NCI-H748 (cell line): ENCODE data around the gene GLCE.

Experiments
- DNase-seq: peaks from one replicate; lab custom pipeline; 2025; ENCODE audit not compliant: unreplicated experiment; lab: John Stamatoyannopoulos, UW

Gene GLCE

DNA sequence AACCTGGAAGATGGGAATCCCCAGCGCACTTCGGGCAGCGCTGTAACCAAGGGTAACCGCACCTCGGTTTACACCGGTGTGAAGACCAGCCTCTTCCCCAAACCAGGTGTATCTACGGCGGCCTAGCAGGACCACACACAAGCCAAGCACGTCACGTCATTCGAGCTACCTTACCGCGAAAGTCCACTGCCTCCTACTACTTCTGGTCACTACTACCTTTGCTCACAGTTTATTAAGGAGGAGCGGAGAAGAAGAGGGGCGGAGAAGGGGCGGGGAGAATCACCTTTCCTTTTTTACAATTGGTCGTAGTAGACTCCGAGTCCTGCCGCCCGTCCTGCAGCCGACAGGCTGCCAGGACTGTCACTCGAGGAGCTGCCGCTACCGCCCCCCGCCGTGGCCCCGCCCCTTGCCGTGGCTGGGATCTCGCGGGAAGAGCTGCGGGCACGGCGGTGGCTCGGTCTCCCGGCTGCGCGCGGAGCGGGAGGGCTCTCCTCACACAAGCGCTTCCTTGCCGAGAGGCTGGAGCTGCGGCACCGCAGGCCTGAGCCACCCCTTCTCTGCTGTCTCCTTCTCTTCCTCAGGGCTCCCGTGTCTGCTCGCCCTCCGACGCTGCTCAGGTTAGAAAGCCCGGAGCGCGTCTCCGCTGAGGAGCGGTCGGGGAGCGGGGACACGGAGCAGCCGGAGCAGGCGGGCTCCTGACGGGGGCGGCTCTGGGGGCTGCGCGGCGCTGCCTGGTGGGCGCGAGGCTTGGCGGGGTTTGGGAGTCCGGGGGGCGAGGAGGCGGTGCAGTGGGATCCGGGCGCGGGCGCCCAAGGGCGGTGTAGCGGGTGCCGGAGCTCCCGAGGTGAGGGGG is at the start of gene GLCE:
Gene GLCE, plus strand, starts transcription at position 495 of the 853 bp plus-strand sequence. CDS start 95,172 bp downstream, outside the sequence.
- DNase-seq = peak; percentile 96

DNA sequence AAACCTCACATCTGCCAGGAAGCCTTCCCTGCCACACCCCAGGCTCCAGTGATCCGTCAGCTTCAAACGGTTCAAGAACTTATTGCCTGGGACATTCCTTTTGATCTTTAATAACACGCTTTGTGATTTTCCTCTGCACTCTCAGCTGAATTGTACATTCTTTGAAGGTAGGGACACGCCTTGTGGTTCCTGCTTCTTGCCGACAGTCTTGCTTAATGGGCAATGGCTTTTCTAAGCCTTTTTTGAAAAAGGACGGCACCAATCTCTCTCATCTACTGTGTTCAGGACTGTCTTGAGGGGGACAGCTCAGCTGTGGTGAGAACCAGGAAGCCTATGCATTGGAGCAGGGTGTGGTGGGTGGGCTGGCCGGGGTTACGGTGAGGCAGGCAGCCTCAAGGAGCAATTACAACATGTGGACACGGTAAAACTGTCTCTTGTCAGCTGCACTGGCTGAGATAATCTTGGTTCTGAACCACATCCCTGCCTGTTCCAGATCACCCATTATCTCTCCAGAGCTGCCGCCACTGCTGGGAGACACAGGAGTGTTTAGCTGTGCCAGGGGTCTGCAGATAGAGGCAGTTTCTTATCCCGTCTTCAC is 46.0 kb upstream of the GLCE start:
- no peak for DNase-seq

DNA sequence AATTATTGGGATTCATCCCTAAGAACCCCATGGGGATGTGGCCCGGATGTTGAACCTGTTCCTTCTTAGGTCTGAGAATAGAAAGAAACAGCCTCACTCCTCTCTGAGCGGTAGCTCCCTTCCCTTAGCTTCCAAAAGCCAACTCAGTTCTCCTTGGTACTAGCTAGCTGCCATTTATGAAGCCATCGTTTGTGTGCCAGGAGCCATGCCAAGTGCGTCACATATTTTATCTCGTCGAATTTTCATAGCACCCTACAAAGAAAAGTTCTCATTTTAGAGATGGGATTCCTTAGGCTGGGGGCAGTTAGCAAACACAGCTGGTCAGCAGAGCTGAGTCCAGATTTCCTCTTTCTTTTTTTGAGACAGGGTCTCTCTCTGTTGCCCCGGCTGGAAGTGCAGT is 45.4 kb upstream of the GLCE start:
- DNase-seq = no peak

DNA sequence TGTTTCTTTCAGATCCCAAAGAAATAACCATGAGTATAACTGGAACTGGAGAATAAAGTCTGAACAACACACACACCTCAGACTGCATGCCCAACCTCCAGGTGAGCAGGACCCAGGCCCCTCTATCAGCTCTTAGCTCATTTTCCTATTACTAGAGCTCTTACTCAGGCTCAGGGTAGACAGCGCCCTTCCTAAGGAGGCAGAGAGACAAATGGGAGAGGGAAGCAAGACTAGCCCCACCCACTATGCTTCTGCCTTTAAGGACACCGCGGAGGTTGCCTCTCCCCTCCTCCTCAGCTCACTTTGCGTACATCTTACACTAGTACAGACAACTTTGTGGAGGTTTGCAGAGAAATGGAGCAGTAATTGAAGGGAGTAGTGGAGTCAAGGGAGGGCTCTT is 44.0 kb upstream of the GLCE start:
- no peak for DNase-seq

DNA sequence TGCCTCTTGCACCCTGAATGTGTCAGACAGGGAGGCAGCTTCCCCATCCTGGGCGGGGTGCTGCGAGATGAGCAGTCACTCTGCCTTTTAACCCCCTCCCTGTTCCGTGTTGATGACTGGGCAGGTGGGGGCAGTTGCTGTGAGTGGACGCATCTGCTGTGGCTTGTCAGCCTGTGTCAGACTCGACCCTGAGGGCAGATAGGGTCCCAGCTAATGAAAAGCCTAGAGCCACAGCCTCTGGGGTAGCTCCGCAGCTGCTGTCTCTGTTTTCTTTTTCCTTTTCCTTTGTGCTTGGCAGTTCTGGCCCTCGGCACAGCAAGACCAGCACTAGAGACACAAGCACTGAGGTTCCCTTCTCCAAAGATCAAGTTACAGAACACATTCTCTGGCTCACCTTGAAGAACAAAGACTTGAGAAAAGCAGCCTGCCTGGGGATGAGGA is 43.0 kb upstream of the GLCE start:
- no peak for DNase-seq

DNA sequence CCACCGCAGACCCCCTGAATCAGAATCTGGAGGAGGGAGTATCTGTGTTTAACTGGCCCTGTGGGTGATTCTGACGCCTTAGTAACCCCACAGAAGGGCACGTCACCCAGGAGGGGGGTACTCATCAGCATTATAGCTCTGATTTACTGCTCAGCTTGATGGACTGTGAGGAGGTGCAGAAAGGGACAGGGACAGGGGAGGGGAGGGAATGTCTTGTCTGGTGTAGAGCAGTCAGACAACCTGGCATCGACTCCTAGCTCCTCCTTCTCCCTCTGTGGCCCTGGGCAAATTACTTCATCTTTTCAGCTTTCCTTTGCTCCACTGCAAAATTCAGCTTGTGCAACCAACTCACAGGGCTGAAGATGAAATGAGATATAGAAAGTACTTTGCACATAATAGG is 42.3 kb upstream of the GLCE start:
- DNase-seq = no peak

DNA sequence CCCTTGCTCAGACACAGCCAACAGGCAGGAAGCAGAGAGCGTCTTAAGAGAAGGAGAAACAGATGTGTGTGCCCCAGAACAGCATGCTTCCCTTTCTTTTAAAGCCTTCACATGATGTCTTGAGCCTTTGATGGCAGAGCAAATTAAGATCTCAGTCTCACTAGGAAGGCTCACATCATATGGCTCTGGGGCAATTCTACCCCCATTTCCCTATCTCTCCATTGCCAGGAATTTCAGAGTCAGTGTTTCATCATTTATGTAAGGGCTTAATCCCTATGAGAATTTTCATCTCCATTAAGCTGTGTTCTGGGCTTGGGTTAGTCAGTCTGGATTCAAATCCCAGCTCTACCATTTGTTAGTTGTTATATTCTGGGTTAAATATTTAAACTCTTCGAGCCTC is 41.4 kb upstream of the GLCE start:
- no peak for DNase-seq

DNA sequence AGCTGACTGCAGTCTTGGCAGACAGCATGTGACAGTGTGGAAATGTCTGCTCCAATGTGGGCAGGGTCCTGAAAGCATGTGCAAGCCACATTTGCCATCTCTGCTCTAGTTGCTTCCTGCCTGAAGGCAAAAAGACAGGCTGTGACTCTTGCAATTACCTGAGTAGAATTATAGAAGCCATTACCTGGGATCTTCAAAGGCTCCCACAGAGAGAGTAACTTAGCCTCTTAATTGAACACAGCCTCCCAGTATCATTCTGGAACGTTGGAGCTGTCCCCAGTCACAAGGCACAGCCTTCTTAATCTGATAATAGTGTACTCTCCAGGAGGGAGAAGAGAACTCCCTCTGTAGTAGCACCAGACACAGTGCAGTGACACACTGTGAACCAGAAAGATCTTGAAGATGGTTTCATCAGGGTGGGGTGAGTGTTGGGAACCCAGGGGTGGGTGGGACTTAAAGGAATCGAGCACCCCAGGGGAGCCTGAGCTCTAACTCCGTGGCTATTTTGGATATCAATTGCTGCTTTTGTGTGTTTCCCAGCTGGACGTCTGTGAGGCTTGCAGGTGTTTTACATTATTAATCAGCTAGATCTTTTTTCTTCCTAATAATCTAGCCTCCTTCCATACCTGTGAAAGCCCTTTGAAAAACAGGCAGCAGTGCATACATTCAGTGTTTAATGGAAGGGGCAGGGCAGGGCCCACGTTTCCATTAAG is 40.6 kb upstream of the GLCE start:
- peak; percentile 21 for DNase-seq

DNA sequence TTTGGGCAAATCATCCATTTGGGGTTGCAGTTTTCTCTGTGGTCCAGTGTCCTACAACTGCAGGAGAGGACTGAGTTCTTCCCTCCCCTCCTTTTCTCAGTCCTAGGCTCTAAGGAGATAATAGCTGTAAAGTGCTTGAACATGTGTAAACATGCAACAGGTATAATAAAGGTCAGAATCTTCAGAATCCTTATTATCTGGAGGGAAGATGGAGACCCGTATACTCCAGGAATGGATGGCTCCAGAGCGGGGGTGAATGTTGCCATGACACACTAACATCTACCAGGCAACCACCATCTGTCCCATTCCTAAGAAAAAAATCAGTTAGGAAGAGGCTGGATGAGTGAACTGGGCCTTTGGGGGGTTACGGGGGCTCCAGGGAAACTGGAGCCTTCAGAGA is 39.7 kb upstream of the GLCE start:
- DNase-seq = no peak

DNA sequence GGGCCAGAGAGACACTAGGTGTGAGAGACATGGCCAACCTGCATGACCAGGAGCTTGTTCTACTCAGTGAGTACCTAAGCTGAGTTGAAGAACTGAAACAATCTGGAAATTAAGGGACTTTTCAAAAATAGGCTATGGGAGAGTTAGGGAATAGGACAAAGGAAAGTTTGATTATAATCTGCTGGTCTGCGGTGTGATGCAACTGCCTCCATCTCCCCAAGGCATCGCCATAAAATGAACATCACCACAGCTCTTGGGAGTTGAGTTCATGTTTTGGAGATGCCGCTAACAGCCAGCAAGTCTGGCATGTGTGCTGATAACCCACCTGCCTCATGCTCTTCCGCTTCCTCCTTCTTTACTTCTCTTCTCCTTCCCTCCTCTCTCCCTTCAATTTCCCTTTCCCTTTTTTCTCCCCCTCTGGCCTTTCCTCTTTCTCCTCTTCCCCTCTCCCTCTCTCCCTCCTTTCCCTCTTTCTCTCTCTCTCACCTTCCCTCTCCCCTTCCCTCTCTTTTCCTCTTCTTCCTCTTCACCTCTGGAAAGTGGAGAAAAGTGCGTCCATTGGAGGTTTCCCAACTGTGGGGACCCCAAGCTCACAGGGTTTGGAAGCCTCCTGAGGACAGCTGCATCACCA is 39.1 kb upstream of the GLCE start:
- no peak for DNase-seq

DNA sequence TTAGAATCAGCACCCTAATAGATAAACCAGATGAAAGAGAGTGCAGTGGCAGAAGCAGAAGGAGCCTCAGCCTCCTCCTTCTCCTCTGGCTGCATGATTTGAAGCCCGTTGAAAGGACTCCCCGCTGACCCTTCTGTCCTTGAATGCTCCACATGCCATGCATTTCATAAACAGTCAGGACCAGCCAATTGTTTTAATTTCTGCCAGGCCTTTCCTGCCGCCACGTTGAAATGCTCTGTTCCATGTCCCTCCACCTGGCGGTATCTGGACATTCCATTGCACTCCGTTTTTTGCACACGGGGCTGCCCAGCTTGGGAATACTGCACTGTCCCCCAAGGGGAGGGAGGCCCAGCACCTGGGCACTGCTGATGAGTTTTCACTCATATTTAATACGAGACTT is 35.2 kb upstream of the GLCE start:
- no peak for DNase-seq

DNA sequence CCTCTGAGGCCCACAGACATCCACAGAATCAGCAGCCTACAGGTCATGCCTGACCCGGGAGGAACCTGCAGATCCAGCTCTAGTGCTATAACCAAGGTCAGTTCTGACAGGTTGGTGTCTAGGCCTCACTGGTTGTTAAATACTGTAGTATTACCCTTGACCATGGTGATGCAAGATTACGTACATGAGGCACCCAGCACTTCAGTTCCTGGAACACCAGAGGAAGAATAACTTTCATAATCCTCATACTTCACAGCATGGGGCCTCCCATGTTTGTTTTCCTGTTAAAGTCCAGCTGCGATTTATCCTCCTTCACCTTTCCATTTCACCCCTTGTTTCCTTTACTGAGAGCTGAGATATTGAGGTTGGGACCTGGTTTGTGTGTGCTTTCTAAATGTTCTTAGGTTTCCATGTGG is 34.4 kb upstream of the GLCE start:
- no peak for DNase-seq

DNA sequence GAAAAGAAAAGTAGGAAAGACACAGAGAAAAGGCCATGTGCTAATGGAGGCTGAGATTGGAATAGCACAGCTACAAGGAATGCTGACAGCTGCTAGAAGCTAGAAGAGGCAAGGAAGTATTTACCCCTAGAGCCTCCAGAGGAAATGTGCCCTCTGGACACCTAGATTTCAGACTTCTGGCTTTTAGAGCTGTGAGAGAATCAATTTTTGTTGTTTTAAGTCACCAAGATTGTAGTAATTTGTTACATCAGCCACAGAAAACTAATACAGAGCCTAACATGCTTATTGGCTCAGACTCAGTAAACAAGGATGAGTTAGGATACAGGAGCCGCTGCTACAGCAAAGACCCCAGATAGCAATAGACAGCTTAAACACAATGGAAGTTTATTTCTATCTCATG is 33.1 kb upstream of the GLCE start:
- no peak for DNase-seq

DNA sequence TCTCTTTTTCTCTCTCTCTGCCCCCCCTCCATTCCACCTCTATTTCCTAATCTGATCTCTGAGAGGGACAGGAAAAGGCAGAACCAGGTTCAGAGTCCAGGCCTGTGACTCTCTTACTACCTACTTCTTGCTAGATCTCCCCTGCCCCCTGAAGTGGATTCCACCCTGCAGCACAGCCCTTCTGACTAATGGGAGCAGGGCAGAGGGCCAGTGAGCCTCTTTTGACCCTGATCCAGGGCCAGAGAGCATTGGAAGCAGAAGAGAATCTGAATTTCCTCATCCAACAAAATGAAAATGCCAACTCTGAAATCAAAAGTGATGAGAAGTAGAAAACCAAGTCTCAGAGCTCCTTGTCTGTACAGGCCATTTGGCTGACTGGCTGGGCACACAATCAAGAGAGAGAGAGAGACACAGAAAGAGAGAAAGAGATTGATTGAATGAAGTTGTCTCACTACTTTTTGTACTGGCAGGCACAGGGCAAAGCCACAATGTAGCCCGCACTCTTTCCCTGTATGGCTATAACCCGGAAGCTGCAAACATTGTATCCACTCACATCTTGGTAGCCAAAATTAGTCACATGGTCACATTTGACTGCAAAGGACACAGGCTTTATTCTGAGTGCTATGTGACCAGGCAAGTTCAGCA is 31.6 kb upstream of the GLCE start:
- DNase-seq = no peak

DNA sequence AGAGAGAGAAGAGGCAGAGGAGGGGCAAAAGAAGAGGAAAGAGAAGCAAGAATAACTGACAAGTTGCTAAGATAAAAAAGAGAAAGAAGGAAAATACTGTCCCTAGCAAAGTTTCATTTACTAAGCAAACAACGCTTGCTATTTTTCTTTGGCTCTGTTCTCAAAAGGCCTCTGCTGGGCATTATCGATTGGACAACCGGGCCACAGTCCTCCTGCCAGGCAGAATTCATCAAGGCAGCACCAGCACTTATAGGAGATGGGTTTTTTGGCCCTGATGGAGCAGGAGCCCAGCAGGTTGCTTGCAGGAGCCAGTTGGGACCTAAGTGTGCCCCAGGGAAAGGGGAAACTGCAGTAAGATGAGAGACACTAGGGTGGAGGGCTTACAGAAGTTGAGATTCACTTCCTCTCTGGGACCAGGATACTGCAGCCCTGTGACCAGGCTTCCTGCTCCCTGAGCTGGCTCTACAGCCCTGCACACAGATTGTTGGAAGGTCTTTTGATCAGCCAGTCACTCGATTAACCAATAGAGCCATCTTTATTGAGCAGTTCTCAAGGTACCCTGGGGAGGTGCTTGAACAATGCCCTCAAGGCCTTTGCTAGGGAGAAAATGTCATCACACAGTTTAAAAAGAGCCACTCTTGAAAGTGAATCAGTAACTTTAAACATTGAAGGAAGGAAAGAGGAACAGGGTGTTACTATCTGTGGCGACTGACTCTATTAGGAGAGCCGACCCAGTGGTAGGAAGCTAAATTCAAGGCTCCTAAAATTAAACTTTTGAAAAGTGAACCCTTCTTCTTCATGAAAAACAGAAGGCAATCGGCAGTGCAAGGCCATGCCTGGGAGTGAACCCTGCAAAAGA is 28.8 kb upstream of the GLCE start:
- DNase-seq = no peak

DNA sequence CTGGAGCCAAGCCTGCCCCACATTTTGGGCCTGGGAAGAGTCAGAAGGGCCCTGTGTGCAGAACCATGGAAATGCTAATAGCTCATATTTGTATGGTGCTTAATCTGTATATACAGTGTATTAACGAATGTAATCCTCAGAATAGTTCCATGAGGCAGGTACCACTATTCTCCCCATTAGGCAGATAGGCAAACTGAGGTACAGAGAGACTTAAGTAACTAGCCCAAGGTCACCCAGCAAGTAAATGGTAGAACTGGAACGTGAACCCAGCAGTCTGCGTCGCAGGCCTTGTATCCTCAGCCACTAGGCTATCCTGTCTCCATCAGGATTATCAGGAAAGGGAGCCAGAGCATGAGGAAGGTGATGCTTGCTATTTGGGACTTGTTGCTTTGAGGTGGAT is 28.0 kb upstream of the GLCE start:
- DNase-seq = no peak

DNA sequence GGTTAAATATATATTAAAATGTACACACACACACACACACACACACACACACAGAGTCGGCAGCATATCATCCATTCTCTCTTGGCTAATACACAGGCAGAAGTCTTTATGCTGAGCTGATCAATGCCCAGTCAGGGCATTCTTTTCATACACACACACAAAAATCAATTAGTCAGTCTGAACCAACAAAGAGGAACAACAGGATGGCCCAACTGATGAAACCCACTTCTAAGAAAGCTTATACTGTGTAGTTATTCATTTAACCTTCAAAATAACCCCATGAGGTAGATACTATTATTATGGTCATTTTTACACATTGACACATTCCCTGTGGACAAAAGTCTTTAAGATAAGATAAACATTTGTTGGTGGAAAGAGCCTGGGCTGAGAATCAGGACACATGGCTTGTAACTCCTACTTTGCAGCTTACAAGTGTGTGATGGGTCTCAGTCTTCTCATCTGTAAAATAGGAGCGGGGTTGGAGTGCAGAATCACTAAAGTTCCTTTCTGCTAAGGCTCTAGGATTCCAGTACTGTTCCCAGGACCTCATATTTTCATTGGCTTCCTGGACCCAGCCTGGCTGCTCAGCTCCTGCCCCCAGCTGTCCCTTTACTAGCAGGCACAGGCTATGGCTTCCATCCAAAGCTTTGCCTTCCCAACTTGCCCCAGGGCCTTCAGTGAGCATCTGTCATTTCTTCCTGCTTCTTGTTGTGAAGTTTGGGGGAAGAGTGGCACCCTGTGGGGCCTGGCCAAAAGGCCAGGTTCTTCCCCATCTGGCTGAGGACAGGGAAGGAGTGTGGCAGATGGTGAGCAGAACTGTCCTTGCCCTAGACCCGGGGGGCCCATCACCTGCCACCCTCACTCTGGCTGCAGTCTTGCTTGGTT is 27.2 kb upstream of the GLCE start:
- DNase-seq = no peak

DNA sequence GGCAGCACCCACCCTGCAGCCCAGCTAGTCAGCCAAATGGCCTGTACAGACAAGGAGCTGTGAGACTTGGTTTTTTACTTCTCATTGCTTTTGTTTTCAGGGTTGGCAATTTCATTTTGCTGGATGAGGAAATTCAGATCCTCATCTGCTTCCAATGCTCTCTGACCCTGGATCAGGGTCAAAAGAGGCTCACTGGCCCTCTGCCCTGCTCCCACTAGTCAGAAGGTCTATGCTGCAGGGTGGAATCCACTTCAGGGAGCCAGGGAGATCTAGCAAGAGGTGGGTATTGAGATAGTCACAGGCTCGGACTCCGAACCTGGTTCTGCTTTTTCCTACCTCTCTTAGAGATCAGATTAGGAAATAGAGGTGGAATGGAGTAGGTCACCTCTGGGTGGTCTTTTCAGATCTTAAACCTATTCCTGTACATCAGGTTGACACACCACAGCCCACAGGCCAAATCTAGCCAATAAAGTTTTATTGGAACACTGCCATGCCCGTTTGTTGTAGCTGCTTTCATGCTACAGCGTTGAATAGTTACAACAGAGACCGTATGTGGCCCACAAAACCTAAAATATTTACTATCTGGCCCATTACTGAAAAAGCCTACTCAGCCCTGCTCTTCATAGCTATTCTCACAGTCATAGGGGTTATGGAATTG is 26.4 kb upstream of the GLCE start:
- no peak for DNase-seq

DNA sequence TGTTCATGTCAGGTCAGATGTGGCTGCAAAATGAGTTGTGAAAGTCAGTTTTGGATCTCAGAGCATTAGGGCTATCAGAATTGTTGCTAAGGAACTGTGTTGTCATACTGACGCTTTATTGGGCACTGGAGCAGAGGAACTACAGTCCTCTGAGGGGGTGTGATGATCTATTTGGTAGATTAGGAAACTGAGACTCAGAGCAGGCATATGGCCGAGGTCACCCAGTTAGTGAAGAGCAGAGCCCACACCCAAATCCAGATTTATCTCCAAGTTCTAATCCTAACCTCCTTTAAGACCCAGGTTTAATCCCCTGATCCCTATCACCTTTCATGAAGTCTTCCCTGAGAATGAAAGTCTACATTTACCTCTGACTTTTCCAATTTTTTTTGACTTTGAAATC is 25.6 kb upstream of the GLCE start:
- DNase-seq = no peak
